Activated CD8-positive, alpha-beta T cell treated with anti-CD3 and anti-CD28 coated beads for 36 hours (primary cell): ENCODE results near the gene EPC2. TPM values are rescaled to one million over a fixed set of nuclear protein-coding genes. Genes with fewer than 3 reads are reported as not detected.

ENCODE experiments used
- ATAC-seq: fragments of 200-7000 bp; cut with Tn5 transposase; one replicate; pipeline ENCODE4 v1.10.0; 2021; ENCODE audit warnings: mild to moderate bottlenecking, moderate library complexity
- CTCF ChIA-PET: fragments of 350-600 bp; sonication (Branson Sonifier 250); formaldehyde crosslinking; loops from one replicate; lab custom pipeline; 2021; ENCODE audit warnings: antibody characterized with exemption; lab: Charles Lee
- POLR2A ChIA-PET: fragments of 350-600 bp; sonication (Branson Sonifier 250); formaldehyde crosslinking; loops from one replicate; lab custom pipeline; 2021; ENCODE audit warnings: antibody characterized with exemption; lab: Charles Lee
- DNase-seq: peaks from one replicate; pipeline ENCODE4 v3.0.0-alpha.2; 2020
- H3K27ac Mint-ChIP-seq: one replicate; pipeline ENCODE4 v1.8.0; 2021; ENCODE audit warnings: mild to moderate bottlenecking, mixed read lengths
- H3K27me3 Mint-ChIP-seq: one replicate; pipeline ENCODE4 v1.8.0; 2021; ENCODE audit warnings: mixed read lengths
- H3K36me3 Mint-ChIP-seq: one replicate; pipeline ENCODE4 v1.8.0; 2021; ENCODE audit warnings: low read depth, mixed read lengths
- H3K4me1 Mint-ChIP-seq: one replicate; pipeline ENCODE4 v1.8.0; 2021; ENCODE audit warnings: low read depth, mixed read lengths
- H3K4me3 Mint-ChIP-seq: one replicate; pipeline ENCODE4 v1.8.0; 2021; ENCODE audit warnings: mild to moderate bottlenecking, moderate library complexity, mixed read lengths
- H3K9me3 Mint-ChIP-seq: one replicate; pipeline ENCODE4 v1.8.0; 2021; ENCODE audit warnings: mixed read lengths
- intact Hi-C: fragments of 100-400 bp; cut with micrococcal nuclease; formaldehyde crosslinking; loops from one replicate; pipeline ENCODE4 v1.10.0; 2022
- total RNA-seq, 2 experiments: library from RNA; stranded (reverse); gene quantifications; one replicate each; pipeline ENCODE4 v1.2.3, GENCODE V29; 2021
- TF ChIP-seq, protein P1 (sequence below): fragments of 200-600 bp; IDR thresholded peaks from one replicate; pipeline ENCODE4 v1.8.0; 2022; ENCODE audit warnings: antibody characterized with exemption, mild to moderate bottlenecking

EPC2 gene
- total RNA-seq, 2 experiments from 2014 or later: 19.3 to 20.0 TPM

DNA sequence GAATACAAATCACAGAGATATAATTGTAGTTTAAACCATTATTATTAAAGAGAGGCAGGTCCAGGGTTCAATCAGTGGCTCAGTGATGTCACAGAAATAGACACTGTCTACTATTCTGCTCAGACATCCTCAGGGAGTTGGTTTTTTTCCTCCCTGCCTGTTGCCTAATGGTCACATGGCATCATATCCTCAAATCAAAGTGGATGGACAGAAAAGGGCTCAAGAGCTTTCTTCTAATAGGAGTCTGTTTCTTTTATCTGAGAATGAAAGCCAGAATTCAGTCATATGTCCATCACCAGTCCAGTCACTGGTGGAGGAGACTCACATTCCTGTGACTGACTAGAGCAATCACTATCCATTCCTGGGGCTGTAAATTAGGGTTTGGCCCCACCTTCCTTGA, 27.9 kb upstream of the EPC2 start:
- Mint-ChIP-seq H3K9me3 (peaks cover 2% of the 10 kb centered on the region), H3K36me3 (no peaks in the 10 kb centered on the region), H3K27me3 (no peaks in the 10 kb centered on the region), H3K4me3 (no peak overlapping the region), H3K27ac (no peak overlapping the region), H3K4me1 (peaks cover 13% of the 10 kb centered on the region)
- ChIA-PET CTCF (interaction anchor here (0.6 kb wide), 1 partner anchor 30 kb away, joined by 3 read pairs; no protein-coding TSS in a partner anchor), POLR2A (interaction anchor here (0.6 kb wide), 1 partner anchor 97 kb away, joined by 3 read pairs; no protein-coding TSS in a partner anchor)
- TF ChIP-seq, protein P1, sequence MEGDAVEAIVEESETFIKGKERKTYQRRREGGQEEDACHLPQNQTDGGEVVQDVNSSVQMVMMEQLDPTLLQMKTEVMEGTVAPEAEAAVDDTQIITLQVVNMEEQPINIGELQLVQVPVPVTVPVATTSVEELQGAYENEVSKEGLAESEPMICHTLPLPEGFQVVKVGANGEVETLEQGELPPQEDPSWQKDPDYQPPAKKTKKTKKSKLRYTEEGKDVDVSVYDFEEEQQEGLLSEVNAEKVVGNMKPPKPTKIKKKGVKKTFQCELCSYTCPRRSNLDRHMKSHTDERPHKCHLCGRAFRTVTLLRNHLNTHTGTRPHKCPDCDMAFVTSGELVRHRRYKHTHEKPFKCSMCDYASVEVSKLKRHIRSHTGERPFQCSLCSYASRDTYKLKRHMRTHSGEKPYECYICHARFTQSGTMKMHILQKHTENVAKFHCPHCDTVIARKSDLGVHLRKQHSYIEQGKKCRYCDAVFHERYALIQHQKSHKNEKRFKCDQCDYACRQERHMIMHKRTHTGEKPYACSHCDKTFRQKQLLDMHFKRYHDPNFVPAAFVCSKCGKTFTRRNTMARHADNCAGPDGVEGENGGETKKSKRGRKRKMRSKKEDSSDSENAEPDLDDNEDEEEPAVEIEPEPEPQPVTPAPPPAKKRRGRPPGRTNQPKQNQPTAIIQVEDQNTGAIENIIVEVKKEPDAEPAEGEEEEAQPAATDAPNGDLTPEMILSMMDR: no peak
- ATAC-seq (no peak), DNase-seq (no peak)
- intact Hi-C loops: no loop called here

DNA sequence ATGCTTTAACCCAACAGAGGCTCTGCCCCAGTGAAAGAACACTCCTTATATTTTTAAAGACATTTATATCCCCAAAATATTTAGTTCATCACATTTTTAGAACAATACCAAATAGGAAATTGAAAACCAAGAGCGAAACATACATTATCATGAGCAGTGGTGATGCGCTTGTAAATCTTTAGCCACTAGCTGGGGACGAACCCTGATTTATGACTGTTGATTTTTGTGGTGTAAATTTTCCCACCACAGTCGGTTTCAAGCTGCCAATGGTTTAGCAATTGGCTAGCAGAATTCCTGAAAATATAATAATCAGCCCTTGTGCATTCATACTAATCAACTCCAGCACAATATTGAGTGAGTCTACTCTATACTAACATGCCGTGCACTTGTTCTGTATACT, 27.3 kb upstream of the EPC2 start:
- ChIA-PET POLR2A (interaction anchor here (0.6 kb wide), 1 partner anchor 203 kb away, joined by 3 read pairs; no protein-coding TSS in a partner anchor), CTCF (interaction anchor here (0.6 to 0.7 kb wide), 2 partner anchors 31 to 73 kb away, joined by 3 read pairs; no protein-coding TSS in a partner anchor)
- Mint-ChIP-seq H3K4me1 (peaks cover 13% of the 10 kb centered on the region), H3K36me3 (no peaks in the 10 kb centered on the region), H3K27me3 (no peaks in the 10 kb centered on the region), H3K4me3 (no peak overlapping the region), H3K9me3 (peaks cover 2% of the 10 kb centered on the region), H3K27ac (no peak overlapping the region)
- TF ChIP-seq, protein P1: no peak
- no peak for ATAC-seq
- no peak for DNase-seq
- intact Hi-C loops: no loop called here

DNA sequence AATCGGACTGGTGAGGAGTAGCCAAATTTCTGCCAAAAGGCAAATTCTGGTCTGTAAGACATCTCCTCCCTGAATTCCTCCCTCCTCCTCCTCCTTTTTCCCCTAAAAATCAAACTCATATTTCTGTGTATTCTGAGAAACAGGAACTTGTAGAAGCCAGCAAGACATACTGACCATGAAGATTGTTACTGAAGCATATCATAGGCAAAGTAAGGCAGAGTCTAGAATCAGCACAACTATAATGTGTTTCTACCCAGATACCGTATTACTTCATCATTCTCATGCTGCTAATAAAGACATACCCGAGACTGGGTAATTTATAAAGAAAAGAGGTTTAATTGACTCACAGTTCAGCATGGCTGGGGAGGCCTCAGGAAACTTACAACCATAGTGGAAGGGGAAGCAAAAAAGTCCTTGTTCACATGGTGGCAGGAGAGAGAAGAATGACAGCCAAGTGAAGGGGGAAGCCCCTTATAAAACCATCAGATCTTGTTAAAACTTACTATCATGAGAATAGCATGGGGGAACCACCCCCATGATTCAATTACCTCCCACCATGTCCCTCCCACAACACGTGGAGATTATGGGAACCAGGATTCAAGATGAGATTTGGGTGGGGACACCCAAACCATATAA, 24.9 kb upstream of the EPC2 start:
- no peak overlapping the region for H3K27ac Mint-ChIP-seq
- ATAC-seq (no peak), DNase-seq (no peak)
- no peaks in the 10 kb centered on the region for H3K36me3 Mint-ChIP-seq
- H3K4me1 Mint-ChIP-seq: peaks cover 4% of the 10 kb centered on the region
- TF ChIP-seq, protein P1: no peak
- peaks cover 2% of the 10 kb centered on the region for H3K9me3 Mint-ChIP-seq
- CTCF ChIA-PET: no interaction called here
- no peak overlapping the region for H3K4me3 Mint-ChIP-seq
- intact Hi-C loops: no loop called here
- POLR2A ChIA-PET: interaction anchor here (1.0 kb wide), 1 partner anchor 13 kb away, joined by 4 read pairs; no protein-coding TSS in a partner anchor
- no peaks in the 10 kb centered on the region for H3K27me3 Mint-ChIP-seq

DNA sequence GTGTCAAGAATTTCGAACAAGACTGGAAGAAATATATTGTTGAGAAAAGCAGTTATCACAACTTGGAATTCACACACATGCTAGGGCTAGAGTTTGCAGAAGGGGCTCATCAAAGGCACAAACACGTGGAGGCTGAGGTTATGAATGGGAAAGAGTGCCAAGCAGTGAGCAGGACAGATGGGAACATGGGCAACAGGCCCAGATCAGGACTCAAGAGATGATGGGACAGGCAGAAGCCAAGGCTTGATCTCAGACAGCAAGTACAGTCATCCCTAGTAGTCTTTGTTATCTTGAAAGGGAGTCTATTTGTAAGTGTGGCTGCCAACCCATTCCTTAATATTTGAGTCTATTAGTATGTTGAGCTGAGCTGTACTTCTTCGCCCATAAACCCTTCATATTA, 22.2 kb upstream of the EPC2 start:
- peaks cover 2% of the 10 kb centered on the region for H3K9me3 Mint-ChIP-seq
- H3K4me1 Mint-ChIP-seq: no peaks in the 10 kb centered on the region
- intact Hi-C loops: no loop called here
- no peak for DNase-seq
- no peak overlapping the region for H3K27ac Mint-ChIP-seq
- ATAC-seq: no peak
- ChIA-PET CTCF (no interaction called here), POLR2A (no interaction called here)
- TF ChIP-seq, protein P1: no peak
- H3K4me3 Mint-ChIP-seq: no peak overlapping the region
- no peaks in the 10 kb centered on the region for H3K27me3 Mint-ChIP-seq
- H3K36me3 Mint-ChIP-seq: no peaks in the 10 kb centered on the region

DNA sequence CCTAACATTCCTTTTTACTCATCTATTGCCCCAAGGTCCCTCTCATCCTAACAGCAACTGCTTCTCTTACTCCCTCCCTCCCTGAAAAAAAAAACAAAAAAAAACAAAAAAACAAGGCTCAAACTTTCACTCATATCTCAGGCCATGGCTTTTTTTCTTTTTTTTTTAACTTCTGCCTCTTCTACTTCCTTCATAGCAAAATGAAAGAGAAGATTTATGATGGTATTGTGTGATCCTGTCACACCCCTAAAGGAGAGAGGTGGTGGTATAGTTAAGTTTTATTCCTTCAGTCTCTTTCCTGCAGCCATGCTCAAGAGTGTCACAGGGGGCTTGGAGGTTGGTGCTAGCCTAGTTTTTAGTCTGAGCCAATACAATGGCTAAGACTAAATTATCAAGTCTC, 21.5 kb upstream of the EPC2 start:
- ChIA-PET POLR2A (no interaction called here), CTCF (interaction anchor here (0.6 kb wide), 1 partner anchor 11 kb away, joined by 4 read pairs; no protein-coding TSS in a partner anchor)
- Mint-ChIP-seq H3K36me3 (no peaks in the 10 kb centered on the region), H3K27me3 (no peaks in the 10 kb centered on the region), H3K4me3 (no peak overlapping the region), H3K4me1 (no peaks in the 10 kb centered on the region), H3K9me3 (peaks cover 2% of the 10 kb centered on the region), H3K27ac (no peak overlapping the region)
- DNase-seq (no peak), ATAC-seq (no peak)
- intact Hi-C loops: no loop called here
- TF ChIP-seq, protein P1: no peak
